Breast epithelium (tissue), 4 donors: ENCODE results near the gene RRAD. TPM values are rescaled to one million over a fixed set of nuclear protein-coding genes. Genes with fewer than 3 reads are reported as not detected.

Source experiments
- DNase-seq, 2 donors: peaks; one replicate each; pipeline ENCODE4 v3.0.0-alpha.2; 2019; ENCODE audit warnings: low spot score in 2 of 2
- H3K27ac ChIP-seq, 2 donors: fragments of 200-600 bp; sonication (generic) in 1 of 2; one replicate each; pipeline ENCODE4 v1.5.1; 2016 to 2019; ENCODE audit warnings: mild to moderate bottlenecking in 1 of 2
- H3K27me3 ChIP-seq, 2 donors: fragments of 200-600 bp; sonication (generic) in 1 of 2; one replicate each; pipeline versions ENCODE4 v1.5.1 to v1.6.0; 2017 to 2019; ENCODE audit warnings: control low read depth in 1 of 2, mild to moderate bottlenecking in 1 of 2
- H3K36me3 ChIP-seq: fragments of 200-600 bp; one replicate; pipeline ENCODE4 v1.5.1; 2019
- H3K4me1 ChIP-seq, 2 donors: fragments of 200-600 bp; sonication (generic); one replicate each; pipeline ENCODE4 v1.5.1; 2016 to 2019; ENCODE audit warnings: control low read depth in 1 of 2
- H3K4me3 ChIP-seq, 3 donors: fragments of 200-600 bp; sonication (generic); 1 replicate in 2 of 3; 2 replicates in 1 of 3; pipeline ENCODE4 v1.5.1; 2016 to 2019; ENCODE audit warnings: mild to moderate bottlenecking in 3 of 3, moderate library complexity in 2 of 3
- H3K9me3 ChIP-seq, 2 donors: fragments of 200-600 bp; sonication (generic) in 1 of 2; one replicate each; pipeline ENCODE4 v1.5.1; 2016 to 2019; ENCODE audit warnings: control low read depth in 1 of 2
- POLR2A ChIP-seq: fragments of 450-650 bp; IDR thresholded peaks from one replicate; pipeline ENCODE4 v1.6.1; 2016; ENCODE audit warnings: antibody characterized with exemption, mild to moderate bottlenecking, moderate library complexity
- POLR2AphosphoS5 ChIP-seq, 3 donors: sonication (generic); formaldehyde crosslinking; IDR thresholded peaks; one replicate each; pipeline ENCODE4 v1.6.1; 2017; ENCODE audit warnings: antibody characterized with exemption in 3 of 3
- intact Hi-C: fragments of 100-400 bp; cut with DNase I; formaldehyde crosslinking; loops from one replicate; pipeline ENCODE4 v1.15.1; 2023; ENCODE audit warnings: low total_unique reads
- total RNA-seq, 3 donors: library from RNA; depleted of rRNA; stranded (reverse); fragments of >200 nt; gene quantifications; one replicate each; pipeline ENCODE4 v1.1.0, GENCODE V29; 2016
- TF ChIP-seq, protein P1 (sequence below), 3 donors: fragments of 450-650 bp; IDR thresholded peaks; one replicate each; pipeline ENCODE4 v1.5.1; 2016 to 2017; ENCODE audit warnings: antibody characterized with exemption in 3 of 3, mild to moderate bottlenecking in 3 of 3, moderate library complexity in 3 of 3

The RRAD gene
- total RNA-seq, 3 donors from 2014 or later: 7.7 to 11.1 (median 8.0) TPM

DNA sequence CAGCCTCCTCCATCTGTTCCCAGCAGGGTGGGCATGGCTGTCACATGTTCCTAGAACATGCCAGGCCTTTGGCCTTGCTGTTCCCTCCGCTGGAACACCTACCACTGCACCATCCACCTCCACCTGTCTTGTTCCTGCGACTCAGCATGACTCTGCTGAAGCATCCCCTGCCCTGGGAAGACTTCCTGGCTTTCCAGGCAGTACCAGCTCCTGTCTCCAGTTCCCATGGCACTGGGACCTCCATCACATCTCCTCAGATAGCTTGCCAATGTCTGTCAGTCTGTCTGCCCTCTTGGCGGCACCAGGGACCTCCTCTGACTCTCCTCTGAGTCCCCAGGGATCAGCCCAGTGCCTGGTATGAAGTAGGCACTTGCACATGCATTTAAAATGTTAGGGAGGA is 29.3 kb downstream of the RRAD start:
- Histone ChIP-seq H3K36me3 (no peaks in the 10 kb centered on the region), H3K9me3 (no peaks in the 10 kb centered on the region), H3K4me3 (no peak overlapping the region), H3K4me1 (no peaks in the 10 kb centered on the region), H3K27ac (no peak overlapping the region), H3K27me3 (no peaks in the 10 kb centered on the region)
- no peak for DNase-seq
- TF ChIP-seq, protein P1, sequence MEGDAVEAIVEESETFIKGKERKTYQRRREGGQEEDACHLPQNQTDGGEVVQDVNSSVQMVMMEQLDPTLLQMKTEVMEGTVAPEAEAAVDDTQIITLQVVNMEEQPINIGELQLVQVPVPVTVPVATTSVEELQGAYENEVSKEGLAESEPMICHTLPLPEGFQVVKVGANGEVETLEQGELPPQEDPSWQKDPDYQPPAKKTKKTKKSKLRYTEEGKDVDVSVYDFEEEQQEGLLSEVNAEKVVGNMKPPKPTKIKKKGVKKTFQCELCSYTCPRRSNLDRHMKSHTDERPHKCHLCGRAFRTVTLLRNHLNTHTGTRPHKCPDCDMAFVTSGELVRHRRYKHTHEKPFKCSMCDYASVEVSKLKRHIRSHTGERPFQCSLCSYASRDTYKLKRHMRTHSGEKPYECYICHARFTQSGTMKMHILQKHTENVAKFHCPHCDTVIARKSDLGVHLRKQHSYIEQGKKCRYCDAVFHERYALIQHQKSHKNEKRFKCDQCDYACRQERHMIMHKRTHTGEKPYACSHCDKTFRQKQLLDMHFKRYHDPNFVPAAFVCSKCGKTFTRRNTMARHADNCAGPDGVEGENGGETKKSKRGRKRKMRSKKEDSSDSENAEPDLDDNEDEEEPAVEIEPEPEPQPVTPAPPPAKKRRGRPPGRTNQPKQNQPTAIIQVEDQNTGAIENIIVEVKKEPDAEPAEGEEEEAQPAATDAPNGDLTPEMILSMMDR (IDR thresholded peaks at IDR 0.05): no peak
- TF ChIP-seq POLR2A (no peak), POLR2AphosphoS5 (IDR thresholded peaks at IDR 0.05) (no peak)
- intact Hi-C loops: no loop called here

DNA sequence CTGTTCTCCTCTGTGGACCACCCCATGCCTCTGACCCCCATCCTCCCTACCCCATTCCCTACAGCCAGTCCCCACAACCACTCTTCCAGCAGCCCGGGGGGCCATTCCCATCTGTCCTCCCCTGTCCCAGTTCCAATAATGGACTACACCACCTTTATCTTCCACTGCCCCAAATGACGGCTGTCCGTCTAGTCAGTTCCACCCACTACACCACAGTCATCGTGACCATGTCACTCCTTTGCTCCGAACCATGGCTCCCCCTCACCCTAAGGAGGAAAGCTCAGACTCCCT is 29.7 kb downstream of the RRAD start:
- H3K27me3 ChIP-seq: no peaks in the 10 kb centered on the region
- intact Hi-C loops: no loop called here
- DNase-seq: no peak
- H3K4me3 ChIP-seq: no peak overlapping the region
- no peaks in the 10 kb centered on the region for H3K36me3 ChIP-seq
- no peaks in the 10 kb centered on the region for H3K4me1 ChIP-seq
- TF ChIP-seq POLR2A (no peak), POLR2AphosphoS5 (IDR thresholded peaks at IDR 0.05) (no peak)
- TF ChIP-seq, protein P1 (IDR thresholded peaks at IDR 0.05): no peak
- H3K9me3 ChIP-seq: no peaks in the 10 kb centered on the region
- H3K27ac ChIP-seq: no peak overlapping the region

DNA sequence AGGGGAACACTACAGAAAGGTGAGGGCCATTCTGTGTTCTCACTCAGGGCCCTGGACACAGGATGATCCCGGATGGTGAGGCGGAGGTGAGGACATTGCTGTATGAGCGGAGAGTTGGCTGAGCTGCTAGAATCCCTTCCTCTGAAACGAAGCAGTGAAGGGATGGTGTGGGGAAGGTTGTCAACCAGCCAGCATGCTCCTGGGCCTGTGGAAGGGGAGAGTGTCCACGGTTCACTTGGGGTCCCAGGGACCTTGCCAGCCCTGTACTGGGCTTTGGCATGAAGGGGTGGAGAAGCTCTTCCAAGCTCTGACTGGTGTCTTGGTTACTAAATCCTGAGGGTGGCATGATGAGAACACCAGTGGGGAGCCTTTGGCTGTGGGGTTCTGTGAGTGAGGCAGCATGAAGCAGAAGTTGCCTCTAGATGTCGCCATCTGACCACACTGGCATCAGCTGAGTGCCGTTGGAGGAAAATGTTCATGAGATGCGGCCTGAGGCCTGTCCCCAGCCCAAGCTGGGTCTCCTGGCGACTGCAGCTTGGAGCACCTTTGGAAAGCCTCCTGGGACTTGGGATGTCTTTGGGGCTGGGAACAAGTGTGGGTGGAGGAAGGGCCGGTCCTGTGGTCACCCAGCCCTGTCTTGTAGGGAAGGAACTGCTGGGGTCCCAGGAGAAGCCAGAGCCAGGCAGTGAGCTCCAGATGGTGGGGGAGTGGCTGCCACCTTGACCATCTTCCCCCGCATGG is 30.2 kb downstream of the RRAD start:
- H3K4me3 ChIP-seq: no peak overlapping the region
- peak in 1 of 2 donors; percentile 40 for DNase-seq
- H3K4me1 ChIP-seq: no peaks in the 10 kb centered on the region
- no peaks in the 10 kb centered on the region for H3K36me3 ChIP-seq
- TF ChIP-seq, protein P1 (IDR thresholded peaks at IDR 0.05): peak in 2 of 3 donors; percentile 55 to 58
- TF ChIP-seq POLR2AphosphoS5 (IDR thresholded peaks at IDR 0.05): no peak
- no peak for TF ChIP-seq POLR2A
- intact Hi-C loops: no loop called here
- no peaks in the 10 kb centered on the region for H3K27me3 ChIP-seq
- H3K27ac ChIP-seq: no peak overlapping the region
- no peaks in the 10 kb centered on the region for H3K9me3 ChIP-seq

DNA sequence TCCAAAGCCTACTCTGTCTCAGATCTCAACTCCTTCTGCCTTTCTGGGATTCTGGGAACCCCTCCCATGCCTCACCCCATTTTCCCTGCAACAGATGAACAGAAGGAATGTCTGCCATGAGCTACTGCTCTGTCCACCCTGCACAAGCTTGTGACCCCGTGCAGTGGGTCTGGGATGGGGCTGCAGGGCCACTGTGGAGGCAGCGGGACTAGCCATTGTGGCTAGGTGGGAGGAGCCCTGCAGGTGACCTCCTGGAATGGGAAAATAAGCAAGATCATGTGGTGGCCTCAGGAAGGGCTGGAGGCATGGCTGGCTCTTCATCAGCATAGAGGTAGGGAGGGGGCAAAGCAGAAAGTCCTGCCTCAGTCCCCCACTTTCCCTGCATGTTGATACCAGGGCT is 31.3 kb downstream of the RRAD start:
- H3K27ac ChIP-seq: no peak overlapping the region
- no peak for DNase-seq
- intact Hi-C loops: no loop called here
- TF ChIP-seq, protein P1 (IDR thresholded peaks at IDR 0.05): no peak
- TF ChIP-seq POLR2A: no peak
- TF ChIP-seq POLR2AphosphoS5 (IDR thresholded peaks at IDR 0.05): no peak
- H3K9me3 ChIP-seq: no peaks in the 10 kb centered on the region
- H3K36me3 ChIP-seq: no peaks in the 10 kb centered on the region
- H3K27me3 ChIP-seq: no peaks in the 10 kb centered on the region
- H3K4me1 ChIP-seq: no peaks in the 10 kb centered on the region
- no peak overlapping the region for H3K4me3 ChIP-seq

DNA sequence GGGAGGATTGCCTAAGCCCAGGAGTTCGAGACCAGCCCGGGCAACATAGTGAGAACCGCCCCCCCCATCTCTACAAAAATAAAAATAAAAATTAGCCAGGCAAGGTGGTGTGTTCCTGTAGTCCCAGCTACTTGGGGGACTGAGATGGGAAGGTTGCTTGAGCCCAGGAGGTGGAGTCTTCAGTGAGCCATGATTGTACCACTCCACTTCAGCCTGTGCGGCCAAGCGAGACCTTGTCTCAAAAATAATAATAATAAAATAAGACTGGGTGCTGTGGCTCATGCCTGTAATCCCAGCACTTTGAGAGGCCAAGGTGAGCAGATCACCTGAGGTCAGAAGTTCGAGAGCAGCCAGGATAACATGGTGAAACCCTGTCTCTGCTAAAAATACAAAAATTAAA is 33.5 kb downstream of the RRAD start:
- no peak for DNase-seq
- Histone ChIP-seq H3K27me3 (no peaks in the 10 kb centered on the region), H3K9me3 (no peaks in the 10 kb centered on the region), H3K4me3 (no peak overlapping the region), H3K27ac (no peak overlapping the region), H3K4me1 (peaks cover 0 to under 1% of the 10 kb centered on the region in 2 donors), H3K36me3 (no peaks in the 10 kb centered on the region)
- TF ChIP-seq, protein P1 (IDR thresholded peaks at IDR 0.05): no peak
- TF ChIP-seq POLR2AphosphoS5 (IDR thresholded peaks at IDR 0.05) (no peak), POLR2A (no peak)
- intact Hi-C loops: no loop called here
